ENCODE measurements around the gene RP9.
"Not testable (repeated sequence)": the region's sequence is repeated elsewhere in the genome, so short reads cannot be mapped to it uniquely, and the experiment has no call there.

The RP9 gene

GRCh38 chr7:33107136-33108066 is 1.8 kb downstream of the RP9 start:
- DNase-seq: peak; percentile 28

- DNase-seq: no peak
Measured at GRCh38 chr7:33101906-33102305, 7.3 kb downstream of the RP9 start.

- DNase-seq: no peak
Measured at GRCh38 chr7:33100770-33101169, 8.4 kb downstream of the RP9 start.

GRCh38 chr7:33099154-33099940 is 9.9 kb downstream of the RP9 start:
- DNase-seq: no peak

- DNase-seq: not testable (repeated sequence)
Measured at GRCh38 chr7:33094745-33095275, 14.4 kb downstream of the RP9 start.

- no peak for DNase-seq
Measured at GRCh38 chr7:33093266-33093665, 15.9 kb downstream of the RP9 start.

GRCh38 chr7:33091641-33092191 is 17.5 kb downstream of the RP9 start:
- DNase-seq: no peak

- DNase-seq: no peak
Measured at GRCh38 chr7:33091111-33091531, 18.1 kb downstream of the RP9 start.

GRCh38 chr7:33089142-33089541 is 20.1 kb downstream of the RP9 start:
- no peak for DNase-seq

GRCh38 chr7:33087858-33088257 is 21.3 kb downstream of the RP9 start:
- DNase-seq: no peak

GRCh38 chr7:33087356-33087755 is 21.8 kb downstream of the RP9 start:
- no peak for DNase-seq

GRCh38 chr7:33079763-33080690 is 29.2 kb downstream of the RP9 start:
- DNase-seq: no peak

- DNase-seq: no peak
Measured at GRCh38 chr7:33079096-33079495, 30.1 kb downstream of the RP9 start.

GRCh38 chr7:33076737-33077136 is 32.5 kb downstream of the RP9 start:
- DNase-seq: no peak

GRCh38 chr7:33075818-33076518 is 33.2 kb downstream of the RP9 start:
- DNase-seq: no peak

GRCh38 chr7:33073243-33073642 is 36.0 kb downstream of the RP9 start:
- no peak for DNase-seq

- no peak for DNase-seq
Measured at GRCh38 chr7:33072471-33072870, 36.7 kb downstream of the RP9 start.

- no peak for DNase-seq
Measured at GRCh38 chr7:33070831-33071230, 38.4 kb downstream of the RP9 start.

- DNase-seq: no peak
Measured at GRCh38 chr7:33070277-33070676, 38.9 kb downstream of the RP9 start.

- DNase-seq: no peak
Measured at GRCh38 chr7:33067921-33068320, 41.3 kb downstream of the RP9 start.

- no peak for DNase-seq
Measured at GRCh38 chr7:33066771-33067170, 42.4 kb downstream of the RP9 start.

Data from right kidney (tissue), 1 donor.